ENCODE data around the gene EPHB6. TPM values are rescaled to one million over a fixed set of nuclear protein-coding genes. Genes with fewer than 3 reads are reported as not detected.
A peak's percentile ranks its signal among the peaks of the same experiment; 100 is the strongest.

The EPHB6 gene
- total RNA-seq, 1 experiment from 2014 or later: 30.5 TPM

- ChIA-PET POLR2A (ENCODE audit: unreplicated experiment) (interaction anchor here (0.6 to 1.0 kb wide), 2 partner anchors 42 to 299 kb away, joined by 4 read pairs; no protein-coding TSS in a partner anchor), CTCF (interaction anchor here (1.5 kb wide), 1 partner anchor 148 kb away, joined by 4 read pairs; no protein-coding TSS in a partner anchor)
- Histone ChIP-seq H3K9me3 (ENCODE audit: low read length) (no peaks in the 10 kb centered on the region), H3K27me3 (ENCODE audit: low read length) (no peaks in the 10 kb centered on the region), H3K4me2 (ENCODE audit: low read length) (peak overlapping the region; percentile 92), H3K79me2 (ENCODE audit: low read length) (0 out of 2 replicates have a peak, but pooled peaks cover 6% of the 10 kb centered on the region), H2AFZ (ENCODE audit: low read length) (peak overlapping the region; percentile 78), H3K27ac (ENCODE audit: low read length) (no peak overlapping the region; the same call in 1 of the 2 replicates), H3K4me1 (ENCODE audit: insufficient read depth, low read length) (peaks cover 24% of the 10 kb centered on the region), H3K4me3 (ENCODE audit: low read length) (peak overlapping the region; percentile 87), H3K9ac (ENCODE audit: low read length) (peak overlapping the region; percentile 93), H3K36me3 (ENCODE audit: low read depth, low read length) (no peaks in the 10 kb centered on the region), H3K9me2 (replicated peaks; ENCODE audit: low read length) (no peaks in the 10 kb centered on the region), H4K20me1 (ENCODE audit: low read length) (no peaks in the 10 kb centered on the region), H3F3A (ENCODE audit: low read length, unreplicated experiment) (no peaks in the 10 kb centered on the region)
- TF ChIP-seq EZH2 (IDR thresholded peaks at IDR 0.05; ENCODE audit: low read length, unreplicated experiment) (no peak), CTCF (conservative IDR thresholded peaks at IDR 0.05; ENCODE audit: low read depth, low read length) (no peak), EZH2phosphoT487 (IDR thresholded peaks at IDR 0.05; ENCODE audit: borderline replicate concordance, low read length) (no peak)
- no peak for DNase-seq
- BruUV-seq (replicated peaks): TSS peak; percentile 22
- intact Hi-C loops (cut with micrococcal nuclease): no loop called here
- peak; percentile 2 for ATAC-seq
Observed at GRCh38 chr7:142855114-142855743, 353 bp downstream of the EPHB6 start.

GRCh38 chr7:142855756-142856564 is 1.1 kb downstream of the EPHB6 start:
- intact Hi-C loops (cut with micrococcal nuclease): no loop called here
- H3K27ac ChIP-seq (ENCODE audit: low read length): no peak overlapping the region
- POLR2A ChIA-PET (ENCODE audit: unreplicated experiment): interaction anchor here (0.6 kb wide), 1 partner anchor 20 kb away, joined by 5 read pairs; no protein-coding TSS in a partner anchor
- no peaks in the 10 kb centered on the region for H3K9me3 ChIP-seq (ENCODE audit: low read length)
- no peak overlapping the region for H3K9ac ChIP-seq (ENCODE audit: low read length)
- 0 out of 2 replicates have a peak, but pooled peaks cover 6% of the 10 kb centered on the region for H3K79me2 ChIP-seq (ENCODE audit: low read length)
- no peaks in the 10 kb centered on the region for H3K36me3 ChIP-seq (ENCODE audit: low read depth, low read length)
- H3K27me3 ChIP-seq (ENCODE audit: low read length): no peaks in the 10 kb centered on the region
- no TSS peak for BruUV-seq (replicated peaks)
- TF ChIP-seq EZH2phosphoT487 (IDR thresholded peaks at IDR 0.05; ENCODE audit: borderline replicate concordance, low read length): no peak
- no peak for TF ChIP-seq CTCF (conservative IDR thresholded peaks at IDR 0.05; ENCODE audit: low read depth, low read length)
- TF ChIP-seq EZH2 (IDR thresholded peaks at IDR 0.05; ENCODE audit: low read length, unreplicated experiment): no peak
- H3K4me3 ChIP-seq (ENCODE audit: low read length): peak overlapping the region; percentile 87
- H3K4me2 ChIP-seq (ENCODE audit: low read length): peak overlapping the region; percentile 92
- H3K4me1 ChIP-seq (ENCODE audit: insufficient read depth, low read length): peaks cover 24% of the 10 kb centered on the region
- no peak for ATAC-seq
- no peaks in the 10 kb centered on the region for H3K9me2 ChIP-seq (replicated peaks; ENCODE audit: low read length)
- H2AFZ ChIP-seq (ENCODE audit: low read length): no peak overlapping the region
- DNase-seq: no peak
- CTCF ChIA-PET: no interaction called here
- no peaks in the 10 kb centered on the region for H4K20me1 ChIP-seq (ENCODE audit: low read length)
- H3F3A ChIP-seq (ENCODE audit: low read length, unreplicated experiment): no peaks in the 10 kb centered on the region

Measured in PC-3 (cell line).